DND-41 (cell line): ENCODE results near the gene CRTC3.

Experiments used
- ATAC-seq: fragments of 200-7000 bp; cut with Tn5 transposase; 3 replicates; pipeline ENCODE4 v1.9.1; 2021; ENCODE audit warnings: low read depth; ENCODE audit not compliant: insufficient read depth
- DNase-seq: peaks from one replicate; pipeline ENCODE4 v3.0.0-alpha.2; 2020
- H2AFZ ChIP-seq: 2 replicates; pipeline ENCODE4 v1.6.0; 2012; ENCODE audit warnings: low read depth, low read length
- H3K27ac ChIP-seq: 2 replicates; pipeline ENCODE4 v1.5.1; 2012; ENCODE audit warnings: low read length, inconsistent platforms
- H3K27me3 ChIP-seq: fragments of 200-600 bp; sonication (generic); 2 replicates; pipeline ENCODE4 v1.6.0; 2012; ENCODE audit warnings: low read length, mild to moderate bottlenecking, inconsistent platforms; ENCODE audit not compliant: insufficient read depth, poor library complexity
- H3K36me3 ChIP-seq: 2 replicates; pipeline ENCODE4 v1.5.1; 2012; ENCODE audit warnings: low read length, inconsistent platforms; ENCODE audit not compliant: insufficient read depth
- H3K4me1 ChIP-seq: 2 replicates; pipeline ENCODE4 v1.5.1; 2012; ENCODE audit warnings: mild to moderate bottlenecking, low read length; ENCODE audit not compliant: insufficient read depth
- H3K4me2 ChIP-seq: 2 replicates; pipeline ENCODE4 v1.6.0; 2012; ENCODE audit warnings: mild to moderate bottlenecking, moderate library complexity, low read length, inconsistent platforms; ENCODE audit not compliant: insufficient read depth
- H3K4me3 ChIP-seq, 2 experiments: fragments of 200-600 bp in 1 of 2; shearing (Covaris generic) in 1 of 2; 2 replicates each; pipeline ENCODE4 v1.5.1; 2012 to 2016; ENCODE audit warnings: inconsistent platforms in 2 of 2, low read length in 2 of 2, mild to moderate bottlenecking in 2 of 2, low read depth in 1 of 2, moderate library complexity in 1 of 2
- H3K79me2 ChIP-seq: 2 replicates; pipeline ENCODE4 v1.6.0; 2012; ENCODE audit warnings: low read length, inconsistent platforms; ENCODE audit not compliant: insufficient read depth
- H3K9ac ChIP-seq: 2 replicates; pipeline ENCODE4 v1.6.0; 2012; ENCODE audit warnings: low read depth, mild to moderate bottlenecking, inconsistent platforms, low read length, moderate library complexity
- H3K9me3 ChIP-seq: 2 replicates; pipeline ENCODE4 v1.5.1; 2012; ENCODE audit warnings: low read length, moderate library complexity, mild to moderate bottlenecking, inconsistent platforms; ENCODE audit not compliant: insufficient read depth, severe bottlenecking
- H4K20me1 ChIP-seq: 2 replicates; pipeline ENCODE4 v1.6.0; 2012; ENCODE audit warnings: low read length; ENCODE audit not compliant: insufficient read depth
- EZH2 ChIP-seq: IDR thresholded peaks from 3 replicates; pipeline ENCODE4 v1.6.1; 2012; ENCODE audit warnings: borderline replicate concordance, low read depth, mild to moderate bottlenecking, moderate library complexity, low read length, inconsistent platforms; ENCODE audit not compliant: severe bottlenecking
- TF ChIP-seq, protein P1 (sequence below): IDR thresholded peaks from 2 replicates; pipeline ENCODE4 v1.5.1; 2012; ENCODE audit warnings: borderline replicate concordance, low read length, moderate library complexity, mild to moderate bottlenecking; ENCODE audit not compliant: poor library complexity, severe bottlenecking; ENCODE audit errors: extremely low read depth

The CRTC3 gene

GRCh38 chr15:90560229-90560776 lies 30.6 kb downstream of the CRTC3 start:
- no peaks in the 10 kb centered on the region for H3K9me3 ChIP-seq
- H2AFZ ChIP-seq = no peak overlapping the region
- H3K4me1 ChIP-seq = peaks cover 12% of the 10 kb centered on the region
- H3K4me3 ChIP-seq = no peak overlapping the region
- no peak overlapping the region for H3K4me2 ChIP-seq
- TF ChIP-seq EZH2 = no peak
- TF ChIP-seq, protein P1, sequence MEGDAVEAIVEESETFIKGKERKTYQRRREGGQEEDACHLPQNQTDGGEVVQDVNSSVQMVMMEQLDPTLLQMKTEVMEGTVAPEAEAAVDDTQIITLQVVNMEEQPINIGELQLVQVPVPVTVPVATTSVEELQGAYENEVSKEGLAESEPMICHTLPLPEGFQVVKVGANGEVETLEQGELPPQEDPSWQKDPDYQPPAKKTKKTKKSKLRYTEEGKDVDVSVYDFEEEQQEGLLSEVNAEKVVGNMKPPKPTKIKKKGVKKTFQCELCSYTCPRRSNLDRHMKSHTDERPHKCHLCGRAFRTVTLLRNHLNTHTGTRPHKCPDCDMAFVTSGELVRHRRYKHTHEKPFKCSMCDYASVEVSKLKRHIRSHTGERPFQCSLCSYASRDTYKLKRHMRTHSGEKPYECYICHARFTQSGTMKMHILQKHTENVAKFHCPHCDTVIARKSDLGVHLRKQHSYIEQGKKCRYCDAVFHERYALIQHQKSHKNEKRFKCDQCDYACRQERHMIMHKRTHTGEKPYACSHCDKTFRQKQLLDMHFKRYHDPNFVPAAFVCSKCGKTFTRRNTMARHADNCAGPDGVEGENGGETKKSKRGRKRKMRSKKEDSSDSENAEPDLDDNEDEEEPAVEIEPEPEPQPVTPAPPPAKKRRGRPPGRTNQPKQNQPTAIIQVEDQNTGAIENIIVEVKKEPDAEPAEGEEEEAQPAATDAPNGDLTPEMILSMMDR = no peak
- no peak overlapping the region for H3K27ac ChIP-seq
- H3K9ac ChIP-seq = no peak overlapping the region
- peaks cover 14% of the 10 kb centered on the region for H3K79me2 ChIP-seq
- ATAC-seq (no peak), DNase-seq (no peak)
- H3K36me3 ChIP-seq = 0 out of 2 replicates have a peak, but pooled peaks cover 8% of the 10 kb centered on the region
- peaks cover 9% of the 10 kb centered on the region; the same call in 1 of the 2 replicates for H4K20me1 ChIP-seq
- no peaks in the 10 kb centered on the region for H3K27me3 ChIP-seq

DNA sequence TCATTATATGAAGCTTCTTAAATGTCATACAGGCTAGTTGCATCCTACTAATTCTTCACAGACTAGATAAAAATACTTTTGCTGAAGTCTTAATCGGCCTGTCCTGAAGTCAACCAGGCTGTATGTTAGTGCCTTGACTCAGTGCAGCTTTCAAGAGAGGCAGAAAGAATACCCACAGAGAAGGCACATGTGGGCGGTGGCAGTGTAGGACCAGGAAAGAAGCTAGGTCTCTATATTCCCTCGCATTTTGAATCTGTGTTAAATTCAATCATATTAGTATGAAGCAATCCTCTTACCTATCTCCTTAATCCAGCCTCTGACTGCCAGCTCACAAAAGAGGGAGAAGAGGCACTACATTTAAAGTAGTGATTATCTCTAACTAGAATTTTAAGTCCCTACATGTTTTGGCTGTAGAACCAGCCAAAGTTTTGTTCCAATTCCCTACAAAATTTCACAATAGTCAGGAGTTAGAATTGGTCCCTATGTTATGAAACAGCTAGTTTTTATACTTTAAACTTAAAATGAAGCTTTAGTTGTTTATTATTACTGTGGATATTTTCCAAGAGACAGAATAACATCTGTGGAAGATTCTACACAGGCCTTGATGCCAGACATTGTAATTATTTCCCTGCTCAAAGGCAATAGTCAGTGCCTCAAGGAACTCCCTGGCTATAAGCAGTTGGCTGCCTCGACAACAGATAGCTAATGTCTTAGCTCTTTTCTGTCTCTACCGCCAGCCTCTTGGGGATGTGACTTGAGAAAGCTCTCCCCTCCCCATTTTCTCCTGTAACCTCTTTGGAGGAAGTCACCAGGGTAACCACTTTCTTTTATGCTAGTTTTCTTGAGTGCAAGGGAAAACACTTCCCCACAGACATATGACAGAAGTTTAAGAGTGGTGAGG lies 31.9 kb downstream of the CRTC3 start:
- no peak overlapping the region for H2AFZ ChIP-seq
- H3K27me3 ChIP-seq = no peaks in the 10 kb centered on the region
- 0 out of 2 replicates have a peak, but pooled peaks cover 8% of the 10 kb centered on the region for H3K36me3 ChIP-seq
- peak overlapping the region; percentile 31; the same call in 1 of the 2 replicates for H3K27ac ChIP-seq
- no peak overlapping the region for H3K9ac ChIP-seq
- no peaks in the 10 kb centered on the region for H3K9me3 ChIP-seq
- H4K20me1 ChIP-seq = peaks cover 9% of the 10 kb centered on the region; the same call in 1 of the 2 replicates
- H3K79me2 ChIP-seq = peaks cover 14% of the 10 kb centered on the region
- ATAC-seq = peak; percentile 80
- H3K4me2 ChIP-seq = no peak overlapping the region
- no peak for TF ChIP-seq EZH2
- TF ChIP-seq, protein P1 = no peak
- H3K4me3 ChIP-seq = no peak overlapping the region
- peaks cover 12% of the 10 kb centered on the region for H3K4me1 ChIP-seq
- DNase-seq = peak; percentile 27

- no peak for DNase-seq
- TF ChIP-seq, protein P1 = no peak
- no peak for TF ChIP-seq EZH2
- no peak overlapping the region for H3K9ac ChIP-seq
- 0 out of 2 replicates have a peak, but pooled peaks cover 8% of the 10 kb centered on the region for H3K36me3 ChIP-seq
- H3K27ac ChIP-seq = no peak overlapping the region; the same call in 1 of the 2 replicates
- peaks cover 12% of the 10 kb centered on the region for H3K4me1 ChIP-seq
- no peaks in the 10 kb centered on the region for H3K9me3 ChIP-seq
- no peak overlapping the region for H2AFZ ChIP-seq
- H4K20me1 ChIP-seq = peaks cover 4% of the 10 kb centered on the region; the same call in 1 of the 2 replicates
- H3K4me3 ChIP-seq = no peak overlapping the region
- H3K27me3 ChIP-seq = no peaks in the 10 kb centered on the region
- ATAC-seq = no peak
- no peak overlapping the region for H3K4me2 ChIP-seq
- peaks cover 9% of the 10 kb centered on the region for H3K79me2 ChIP-seq
Observed at GRCh38 chr15:90562669-90563068, 32.9 kb downstream of the CRTC3 start.
